Effector memory CD8-positive, alpha-beta T cell (primary cell): Measurements from ENCODE around the gene ABCA13.

ENCODE experiments used
- ATAC-seq: fragments of 150-1000 bp; cut with Tn5 transposase; replicated peaks from 2 replicates; pipeline ENCODE4 v1.10.0; 2021; ENCODE audit warnings: mild to moderate bottlenecking, moderate library complexity
- DNase-seq, 3 experiments: peaks; one replicate each; pipeline ENCODE4 v3.0.0; 2021
- H3K27ac Mint-ChIP-seq, 2 donors: one replicate each; pipeline ENCODE4 v1.8.0; 2022; ENCODE audit warnings: mild to moderate bottlenecking in 2 of 2, mixed read lengths in 2 of 2, moderate library complexity in 2 of 2
- H3K27me3 Mint-ChIP-seq, 2 donors: one replicate each; pipeline ENCODE4 v1.8.0; 2022; ENCODE audit warnings: mixed read lengths in 2 of 2
- H3K36me3 Mint-ChIP-seq: one replicate; pipeline ENCODE4 v1.8.0; 2022; ENCODE audit warnings: mild to moderate bottlenecking, moderate library complexity, mixed read lengths; ENCODE audit not compliant: insufficient read depth
- H3K4me1 Mint-ChIP-seq, 2 donors: one replicate each; pipeline ENCODE4 v1.8.0; 2022; ENCODE audit warnings: low read depth in 2 of 2, mixed read lengths in 2 of 2
- H3K4me3 Mint-ChIP-seq, 2 donors: one replicate each; pipeline ENCODE4 v1.8.0; 2022; ENCODE audit warnings: mild to moderate bottlenecking in 2 of 2, mixed read lengths in 2 of 2, moderate library complexity in 2 of 2
- H3K9me3 Mint-ChIP-seq, 2 donors: one replicate each; pipeline ENCODE4 v1.8.0; 2022; ENCODE audit warnings: mixed read lengths in 2 of 2

The ABCA13 gene

DNA sequence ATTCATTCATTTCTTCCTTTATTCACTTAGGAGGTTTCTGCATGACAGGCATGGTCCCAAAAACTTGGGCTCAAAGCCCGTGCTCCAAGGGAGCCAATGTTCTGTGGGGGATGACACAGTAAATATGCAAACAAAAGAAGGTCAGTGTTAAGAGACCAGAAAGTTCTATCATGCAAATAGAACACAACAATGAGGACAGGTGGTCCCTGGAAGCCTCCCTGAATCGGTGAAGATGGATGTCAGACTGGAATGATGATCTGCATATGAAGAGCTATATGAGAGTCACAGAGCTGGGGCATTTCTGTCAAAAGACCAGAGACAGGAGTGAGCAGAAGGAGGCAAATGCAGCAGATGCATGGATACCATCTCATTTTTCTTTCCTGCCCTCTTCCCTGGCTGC is 129.0 kb downstream of the ABCA13 start:
- DNase-seq (no peak), ATAC-seq (no peak)
- Mint-ChIP-seq H3K27ac (no peak overlapping the region), H3K4me1 (no peaks in the 10 kb centered on the region), H3K27me3 (peaks cover 8 to 33% of the 10 kb centered on the region in 2 donors), H3K36me3 (no peaks in the 10 kb centered on the region), H3K4me3 (no peak overlapping the region), H3K9me3 (no peaks in the 10 kb centered on the region)

DNA sequence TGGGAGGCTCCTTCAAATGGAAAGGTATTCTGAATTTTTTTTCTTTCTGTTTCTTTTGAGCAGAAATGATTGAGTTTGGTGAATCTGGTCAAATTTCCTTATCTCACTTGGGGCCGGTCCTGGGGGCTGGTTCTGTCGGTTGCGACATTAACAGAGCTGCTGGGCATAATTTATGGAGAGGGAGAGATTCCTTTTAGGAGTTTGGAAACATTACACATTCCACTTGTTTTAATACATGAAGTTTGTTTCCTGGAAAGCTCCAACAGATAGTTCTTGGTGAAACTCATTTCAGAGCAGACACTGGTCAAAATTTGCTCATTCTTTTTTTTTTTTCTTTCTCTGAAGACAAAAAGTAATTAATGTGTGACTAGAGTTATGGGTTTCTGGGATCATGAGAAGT is 129.9 kb downstream of the ABCA13 start:
- Mint-ChIP-seq H3K4me1 (no peaks in the 10 kb centered on the region), H3K9me3 (no peaks in the 10 kb centered on the region), H3K4me3 (no peak overlapping the region), H3K36me3 (no peaks in the 10 kb centered on the region), H3K27ac (no peak overlapping the region), H3K27me3 (peaks cover 11 to 38% of the 10 kb centered on the region in 2 donors)
- no peak for ATAC-seq
- no peak for DNase-seq

DNA sequence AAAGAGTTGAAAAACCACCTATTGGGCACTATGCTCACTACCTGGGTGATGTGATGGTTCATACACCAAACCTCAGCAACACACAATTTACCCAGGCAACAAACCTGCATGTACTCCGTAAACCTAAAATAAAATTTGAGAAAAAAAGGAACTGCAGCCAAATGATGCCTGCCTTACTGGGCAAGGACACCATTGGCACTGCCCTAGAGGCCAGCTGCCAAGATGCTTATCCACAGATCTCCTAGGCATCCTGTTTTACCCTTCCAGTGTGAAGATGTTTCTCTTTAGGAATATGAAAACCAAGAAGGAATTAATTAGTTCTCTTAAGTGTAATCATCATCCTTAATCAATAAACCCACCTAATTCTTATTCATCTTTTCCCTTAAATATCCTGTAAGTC is 133.4 kb downstream of the ABCA13 start:
- H3K36me3 Mint-ChIP-seq: no peaks in the 10 kb centered on the region
- H3K4me1 Mint-ChIP-seq: no peaks in the 10 kb centered on the region
- peaks cover 11 to 38% of the 10 kb centered on the region in 2 donors for H3K27me3 Mint-ChIP-seq
- no peak for DNase-seq
- ATAC-seq: no peak
- H3K4me3 Mint-ChIP-seq: no peak overlapping the region
- H3K9me3 Mint-ChIP-seq: no peaks in the 10 kb centered on the region
- H3K27ac Mint-ChIP-seq: no peak overlapping the region

DNA sequence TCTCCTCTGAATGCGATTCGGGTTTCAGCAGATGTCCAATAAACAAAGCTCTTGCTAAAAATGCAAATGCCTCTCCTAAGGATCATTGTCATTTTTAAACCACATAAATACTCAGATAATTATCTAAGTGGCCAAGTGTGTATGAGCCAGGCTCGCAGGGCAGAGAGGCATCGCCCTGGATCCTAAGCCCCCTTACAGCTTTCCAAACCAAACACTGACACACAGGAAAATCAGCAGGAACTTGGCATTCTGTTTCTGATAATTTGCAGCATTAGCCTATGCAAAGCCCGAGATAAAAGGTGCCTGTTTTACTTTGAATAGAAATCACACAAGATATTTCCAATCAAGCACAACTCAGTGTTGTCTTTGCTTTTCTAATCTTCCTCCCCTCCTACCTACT is 134.4 kb downstream of the ABCA13 start:
- Mint-ChIP-seq H3K4me1 (no peaks in the 10 kb centered on the region), H3K36me3 (no peaks in the 10 kb centered on the region), H3K27me3 (peaks cover 11 to 40% of the 10 kb centered on the region in 2 donors), H3K27ac (no peak overlapping the region), H3K4me3 (no peak overlapping the region), H3K9me3 (no peaks in the 10 kb centered on the region)
- ATAC-seq (no peak), DNase-seq (no peak)

DNA sequence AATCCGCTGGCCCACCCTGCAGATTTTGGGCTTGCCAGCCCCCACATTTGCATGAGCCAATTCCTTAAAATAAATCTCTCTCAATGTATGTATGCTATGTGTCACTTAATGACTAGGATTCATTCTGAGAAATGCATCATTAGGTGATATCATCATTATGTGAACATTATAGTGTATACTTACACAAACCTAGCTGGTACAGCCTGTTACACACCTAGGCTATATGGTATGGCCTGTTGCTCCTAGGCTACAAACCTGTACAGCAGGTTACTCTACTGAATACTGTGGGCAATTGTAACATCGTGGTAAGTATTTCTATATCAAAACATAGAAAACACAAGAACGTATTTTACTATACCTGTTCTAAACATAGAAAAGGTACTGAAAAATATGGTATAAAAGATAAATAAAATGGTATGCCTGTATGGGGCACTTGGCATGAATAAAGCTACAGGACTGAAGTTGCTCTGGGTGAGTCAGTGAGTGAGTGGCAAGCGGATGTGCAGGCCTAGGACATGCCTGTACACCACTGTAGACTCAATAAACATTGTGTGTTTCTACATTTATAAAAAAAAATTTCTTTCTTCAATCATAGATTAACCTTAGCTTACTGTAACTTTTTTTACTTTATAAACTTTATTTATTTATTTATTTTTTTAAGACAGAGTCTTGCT is 135.9 kb downstream of the ABCA13 start:
- Mint-ChIP-seq H3K4me1 (no peaks in the 10 kb centered on the region), H3K36me3 (no peaks in the 10 kb centered on the region), H3K9me3 (no peaks in the 10 kb centered on the region), H3K4me3 (no peak overlapping the region), H3K27ac (no peak overlapping the region), H3K27me3 (peaks cover 11 to 36% of the 10 kb centered on the region in 2 donors)
- no peak for ATAC-seq
- no peak for DNase-seq

DNA sequence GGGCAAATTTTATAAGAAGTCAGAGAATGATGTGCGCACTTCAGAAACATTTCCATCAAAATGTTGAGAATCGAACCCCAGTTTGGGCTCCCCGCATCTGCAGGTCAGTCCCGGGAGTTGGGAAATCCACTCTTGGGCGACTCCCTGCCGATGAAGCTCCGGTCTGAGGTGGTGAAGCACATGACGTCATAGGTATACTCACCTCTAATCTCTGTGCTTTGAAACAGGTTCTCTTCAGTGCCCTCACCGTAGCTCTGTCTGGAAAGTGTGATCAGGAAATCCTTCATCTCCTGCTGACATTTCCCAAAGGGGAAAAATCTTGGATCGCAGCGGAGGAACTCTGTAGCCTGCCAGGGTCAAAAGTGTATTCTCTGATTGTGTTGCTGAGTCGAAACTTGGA is 138.5 kb downstream of the ABCA13 start:
- H3K27ac Mint-ChIP-seq: no peak overlapping the region
- H3K9me3 Mint-ChIP-seq: no peaks in the 10 kb centered on the region
- no peak for DNase-seq
- H3K36me3 Mint-ChIP-seq: no peaks in the 10 kb centered on the region
- no peaks in the 10 kb centered on the region for H3K4me1 Mint-ChIP-seq
- no peak for ATAC-seq
- peaks cover 6 to 23% of the 10 kb centered on the region in 2 donors for H3K27me3 Mint-ChIP-seq
- H3K4me3 Mint-ChIP-seq: no peak overlapping the region

DNA sequence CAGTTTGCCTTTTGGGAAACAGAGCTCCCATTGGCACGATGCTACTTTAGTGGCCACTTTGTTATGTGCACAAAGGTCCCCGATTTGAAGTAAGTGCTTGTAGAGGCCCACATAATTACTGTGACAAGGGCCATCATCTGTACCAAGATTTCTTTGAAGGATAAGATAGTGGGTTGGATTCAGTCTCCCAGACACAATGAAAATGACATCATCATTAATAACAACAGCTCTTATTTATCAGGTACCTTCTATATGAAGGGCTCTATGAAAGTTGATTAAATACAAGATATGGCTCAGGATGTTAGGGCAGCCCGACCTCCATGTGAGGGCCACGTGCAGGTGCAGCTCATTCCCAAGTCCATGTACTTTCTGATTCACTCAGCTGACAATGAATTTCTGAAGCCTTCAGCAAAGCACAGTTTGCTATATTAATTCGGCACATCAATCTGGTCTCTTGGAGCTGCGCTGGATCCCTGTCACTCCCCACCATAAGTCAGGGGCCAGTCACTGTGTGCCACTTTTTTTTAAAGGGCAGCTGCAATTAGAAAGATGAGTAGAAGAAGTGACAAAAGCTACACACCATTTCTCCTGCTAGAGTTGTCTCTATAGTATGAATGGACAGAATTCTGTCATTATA is 140.3 kb downstream of the ABCA13 start:
- peaks cover 0 to 12% of the 10 kb centered on the region in 2 donors for H3K27me3 Mint-ChIP-seq
- H3K4me1 Mint-ChIP-seq: no peaks in the 10 kb centered on the region
- no peaks in the 10 kb centered on the region for H3K9me3 Mint-ChIP-seq
- H3K36me3 Mint-ChIP-seq: no peaks in the 10 kb centered on the region
- DNase-seq: no peak
- ATAC-seq: no peak
- H3K27ac Mint-ChIP-seq: no peak overlapping the region
- H3K4me3 Mint-ChIP-seq: no peak overlapping the region

DNA sequence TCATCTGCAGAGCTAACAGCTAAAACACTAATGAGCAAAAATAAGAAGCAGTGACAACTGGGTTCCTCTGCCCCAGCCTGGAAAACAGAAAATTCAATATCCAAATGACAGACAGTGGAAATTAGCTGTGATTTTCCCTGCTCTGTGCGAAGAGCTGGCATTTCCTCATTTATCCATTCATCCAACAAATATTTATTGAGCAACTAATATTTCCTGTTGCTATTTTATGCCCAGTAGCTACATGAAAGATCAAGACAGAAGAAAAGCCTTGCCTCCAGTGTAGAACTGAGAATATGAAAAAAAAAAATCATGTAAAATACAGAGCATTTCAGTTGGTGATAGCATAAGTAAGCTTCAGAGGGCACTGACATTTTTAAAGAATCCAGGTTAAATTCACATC is 140.9 kb downstream of the ABCA13 start:
- Mint-ChIP-seq H3K4me3 (no peak overlapping the region), H3K27me3 (peaks cover 0 to 12% of the 10 kb centered on the region in 2 donors), H3K9me3 (no peaks in the 10 kb centered on the region), H3K27ac (no peak overlapping the region), H3K36me3 (no peaks in the 10 kb centered on the region), H3K4me1 (no peaks in the 10 kb centered on the region)
- no peak for DNase-seq
- no peak for ATAC-seq

DNA sequence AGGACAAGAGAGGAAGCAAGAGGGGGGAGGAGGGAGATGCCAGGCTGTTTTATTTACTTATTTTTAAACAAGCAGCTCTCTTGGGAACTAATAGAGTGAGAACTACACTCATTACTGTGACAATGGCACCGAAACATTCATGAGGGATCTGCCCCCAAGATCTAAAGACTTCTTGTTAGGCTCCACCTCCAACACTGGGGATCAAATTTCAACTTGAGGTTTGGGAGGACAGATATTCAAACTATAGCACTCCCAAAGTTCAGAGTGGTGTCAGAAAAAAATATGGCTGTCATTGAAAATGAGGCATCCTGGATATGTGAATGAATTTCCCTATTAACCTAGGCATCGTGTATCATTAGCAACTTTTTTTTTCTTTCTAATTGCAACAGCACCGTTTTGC is 145.5 kb downstream of the ABCA13 start:
- Mint-ChIP-seq H3K4me3 (no peak overlapping the region), H3K36me3 (no peaks in the 10 kb centered on the region), H3K4me1 (no peaks in the 10 kb centered on the region), H3K27ac (no peak overlapping the region), H3K27me3 (peaks cover 0 to 18% of the 10 kb centered on the region in 2 donors), H3K9me3 (no peaks in the 10 kb centered on the region)
- ATAC-seq: no peak
- no peak for DNase-seq

DNA sequence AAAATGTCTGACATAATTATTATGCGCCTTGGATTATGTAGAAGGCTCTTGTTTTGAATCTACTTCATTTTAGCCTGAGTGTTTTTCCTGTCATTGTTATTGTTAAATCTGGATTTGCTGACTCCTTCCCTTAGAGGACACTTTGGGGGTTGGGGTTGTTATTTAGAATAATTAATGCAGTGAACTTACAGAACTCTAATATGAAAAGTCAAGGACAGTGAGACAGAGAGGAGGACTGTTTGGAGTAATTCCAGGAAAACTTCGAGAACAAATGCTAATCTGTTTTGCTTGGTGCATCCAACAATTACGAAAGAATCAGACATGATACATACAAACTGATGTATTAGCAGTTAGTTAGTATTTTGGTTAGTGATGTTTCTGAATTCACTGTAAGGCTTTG is 146.1 kb downstream of the ABCA13 start:
- H3K27me3 Mint-ChIP-seq: peaks cover 0 to 18% of the 10 kb centered on the region in 2 donors
- no peak for ATAC-seq
- H3K27ac Mint-ChIP-seq: no peak overlapping the region
- no peaks in the 10 kb centered on the region for H3K4me1 Mint-ChIP-seq
- H3K4me3 Mint-ChIP-seq: no peak overlapping the region
- no peak for DNase-seq
- no peaks in the 10 kb centered on the region for H3K9me3 Mint-ChIP-seq
- no peaks in the 10 kb centered on the region for H3K36me3 Mint-ChIP-seq

DNA sequence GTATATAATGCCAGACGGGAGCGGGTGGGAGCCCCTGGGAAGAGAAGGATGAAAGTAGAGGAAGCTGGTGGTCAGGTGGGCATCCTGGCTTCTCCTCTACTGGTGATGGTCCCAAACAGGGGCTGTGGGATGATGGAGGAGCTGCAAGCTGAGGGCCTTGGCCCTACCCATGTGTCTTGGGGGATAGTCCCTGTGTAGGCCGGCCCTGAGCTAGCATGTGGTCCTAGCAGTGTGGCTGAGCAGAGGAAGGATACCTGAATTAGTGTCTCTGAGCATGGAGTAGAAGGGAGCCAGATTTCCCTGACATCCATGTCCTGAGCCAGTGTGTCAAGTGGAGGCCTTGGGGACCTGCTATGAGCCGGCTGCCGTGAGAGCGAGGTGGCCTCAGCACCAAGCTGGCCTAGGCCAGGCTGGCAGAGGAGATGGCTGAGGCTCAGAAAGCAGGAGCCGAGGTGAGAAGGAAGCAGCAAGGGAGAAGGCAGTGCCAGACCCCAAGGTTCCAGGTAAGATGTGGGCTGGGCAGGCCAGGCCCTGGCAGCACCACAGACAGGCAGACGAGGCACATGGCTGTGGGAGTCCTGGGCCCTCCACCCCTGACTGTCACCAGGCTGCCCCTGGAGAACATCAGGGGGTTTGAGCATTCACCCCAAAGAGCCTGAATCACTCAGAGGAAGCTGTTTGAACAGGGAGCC is 150.2 kb downstream of the ABCA13 start:
- Mint-ChIP-seq H3K9me3 (peaks cover 0 to 4% of the 10 kb centered on the region in 2 donors), H3K36me3 (no peaks in the 10 kb centered on the region), H3K4me1 (no peaks in the 10 kb centered on the region), H3K27ac (no peak overlapping the region), H3K27me3 (peaks cover 4 to 18% of the 10 kb centered on the region in 2 donors), H3K4me3 (no peak overlapping the region)
- ATAC-seq: no peak
- DNase-seq: no peak

DNA sequence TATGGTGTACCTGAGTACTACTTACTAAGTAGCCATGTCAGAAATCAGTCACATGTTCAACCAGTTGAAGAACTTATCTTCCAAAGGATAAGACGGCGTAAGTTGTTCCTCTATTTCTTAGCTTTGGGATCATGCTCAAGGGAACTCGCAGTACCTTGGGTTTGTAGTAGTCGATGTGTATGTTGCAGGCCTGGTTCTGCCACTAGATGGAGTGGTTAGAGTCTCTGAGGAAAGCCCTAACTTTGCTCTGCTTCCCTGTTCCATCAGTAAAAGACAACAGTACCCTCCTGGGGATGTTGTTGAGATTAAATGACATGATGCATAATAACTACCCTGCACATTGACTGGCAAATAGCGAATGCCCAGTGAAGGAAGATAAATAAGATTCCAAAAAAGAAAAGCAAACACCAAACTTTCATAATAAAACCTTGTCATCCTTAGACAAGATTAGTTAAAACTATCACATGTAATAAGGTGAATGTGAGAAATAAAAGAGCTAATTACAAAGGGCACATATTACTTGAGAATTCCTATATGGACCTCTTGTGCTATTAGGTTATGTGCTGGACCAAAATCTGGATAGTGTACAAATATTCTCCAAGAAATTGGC is 165.9 kb downstream of the ABCA13 start:
- Mint-ChIP-seq H3K27me3 (peaks cover 5 to 9% of the 10 kb centered on the region in 2 donors), H3K36me3 (no peaks in the 10 kb centered on the region), H3K27ac (no peak overlapping the region), H3K4me1 (no peaks in the 10 kb centered on the region), H3K4me3 (no peak overlapping the region), H3K9me3 (peaks cover 0 to 3% of the 10 kb centered on the region in 2 donors)
- DNase-seq: no peak
- no peak for ATAC-seq

DNA sequence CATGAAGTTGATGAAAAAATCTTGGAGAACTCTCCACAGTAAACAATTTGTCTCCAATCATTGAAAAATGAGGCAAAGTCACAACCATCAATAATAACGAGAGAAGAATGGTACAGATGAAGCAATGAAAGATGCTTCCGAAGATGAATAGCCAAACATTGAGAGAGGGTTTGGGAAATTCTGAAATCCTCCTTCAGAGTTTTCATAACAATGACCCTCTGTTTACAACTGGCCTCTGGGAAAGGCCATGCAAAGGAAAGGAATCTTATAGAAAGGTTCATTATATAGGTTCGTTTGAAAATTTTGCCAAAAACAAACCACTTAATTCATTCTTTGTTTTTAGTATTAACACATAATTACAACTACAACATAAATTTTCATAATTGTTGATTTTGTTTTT is 166.5 kb downstream of the ABCA13 start:
- H3K27me3 Mint-ChIP-seq: peaks cover 5 to 9% of the 10 kb centered on the region in 2 donors
- H3K27ac Mint-ChIP-seq: no peak overlapping the region
- no peak for DNase-seq

More for the DNA sequence above, 166.5 kb downstream of the ABCA13 start:
- H3K36me3 Mint-ChIP-seq: no peaks in the 10 kb centered on the region
- ATAC-seq: no peak
- no peaks in the 10 kb centered on the region for H3K4me1 Mint-ChIP-seq
- peaks cover 0 to 3% of the 10 kb centered on the region in 2 donors for H3K9me3 Mint-ChIP-seq
- H3K4me3 Mint-ChIP-seq: no peak overlapping the region
